GM18909 (cell line): ENCODE results near the gene MAPK7.
"Not testable (repeated sequence)": the region's sequence is repeated elsewhere in the genome, so short reads cannot be mapped to it uniquely, and the experiment has no call there.

Experiments
- ATAC-seq: cut with Tn5 transposase; IDR thresholded peaks from one replicate; pipeline ENCODE4 v1.9.1; 2021; ENCODE audit warnings: mild to moderate bottlenecking; ENCODE audit not compliant: unreplicated experiment, poor library complexity

MAPK7 gene

DNA sequence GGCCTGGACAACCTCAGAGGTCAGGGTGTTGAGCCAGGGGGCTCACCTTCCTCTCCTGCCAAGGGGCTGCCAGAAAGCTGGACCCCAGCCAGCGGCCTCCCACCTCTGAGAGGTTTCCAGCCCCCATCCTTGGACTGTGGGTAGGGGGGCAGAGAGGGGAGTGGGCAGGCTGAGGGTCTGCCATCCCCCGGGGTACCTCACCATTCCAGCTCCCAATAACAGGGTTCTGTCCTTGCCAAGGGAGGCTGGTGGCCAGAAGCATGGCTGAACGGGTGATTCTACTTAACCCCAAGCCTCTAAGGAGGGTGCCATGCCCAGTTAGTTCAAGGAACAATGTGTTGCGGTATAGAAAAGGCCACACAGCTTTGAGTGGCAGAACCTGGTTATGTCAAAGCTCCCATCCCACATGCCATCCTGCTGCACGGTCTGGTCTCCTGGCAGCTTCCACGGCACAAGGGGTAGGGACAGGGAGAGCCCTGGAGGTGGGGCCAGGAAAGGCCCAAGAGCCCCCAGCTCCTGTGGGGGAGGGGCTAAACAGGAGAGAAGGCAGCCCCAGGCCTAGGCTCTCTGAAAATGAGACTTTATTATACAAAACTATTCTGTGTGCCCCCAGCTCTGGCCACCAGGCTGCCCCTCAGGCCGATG is 35.6 kb upstream of the MAPK7 start:
- ATAC-seq: no peak

DNA sequence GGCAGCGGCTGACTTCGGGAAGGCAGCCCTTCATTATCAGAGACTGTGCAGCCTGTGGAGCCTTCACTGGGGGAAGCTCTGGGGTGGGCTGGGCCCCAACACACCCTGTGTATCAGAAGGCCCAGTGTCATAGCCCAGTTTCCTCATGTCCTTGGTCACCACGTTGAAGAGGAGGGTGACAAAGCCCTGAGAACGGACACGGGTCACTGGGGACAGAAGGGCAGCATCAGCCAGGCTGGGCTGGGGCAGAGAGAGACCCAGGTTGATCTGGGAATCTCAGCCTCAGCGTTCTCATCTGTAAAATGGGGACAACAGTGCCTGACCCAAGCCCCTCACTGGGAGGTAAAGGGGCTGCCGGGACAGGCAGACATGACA is 35.1 kb upstream of the MAPK7 start:
- ATAC-seq: no peak

DNA sequence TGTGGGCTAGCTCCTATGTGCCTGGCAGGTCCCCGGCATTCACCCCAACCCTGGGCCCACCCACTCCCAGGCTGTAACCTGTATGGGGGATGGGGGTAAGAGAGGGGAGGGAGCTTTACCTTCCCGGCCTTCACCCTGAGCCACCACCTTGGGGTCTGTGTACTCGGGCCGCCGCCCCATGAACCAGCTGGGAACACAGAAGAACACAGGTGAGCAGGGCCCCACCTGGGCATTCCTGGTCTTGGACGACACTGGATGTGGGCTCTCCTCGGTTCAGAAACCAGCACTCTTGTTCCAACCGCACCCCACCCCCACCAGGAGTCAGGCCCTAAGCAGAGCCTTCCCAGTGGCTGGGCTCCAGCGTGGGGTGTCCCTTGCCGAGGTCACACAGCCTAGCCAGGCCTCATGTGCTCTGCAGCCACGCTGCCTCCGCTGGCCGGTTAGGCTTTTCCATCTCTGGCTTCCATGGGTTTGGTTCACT is 34.6 kb upstream of the MAPK7 start:
- ATAC-seq: no peak

DNA sequence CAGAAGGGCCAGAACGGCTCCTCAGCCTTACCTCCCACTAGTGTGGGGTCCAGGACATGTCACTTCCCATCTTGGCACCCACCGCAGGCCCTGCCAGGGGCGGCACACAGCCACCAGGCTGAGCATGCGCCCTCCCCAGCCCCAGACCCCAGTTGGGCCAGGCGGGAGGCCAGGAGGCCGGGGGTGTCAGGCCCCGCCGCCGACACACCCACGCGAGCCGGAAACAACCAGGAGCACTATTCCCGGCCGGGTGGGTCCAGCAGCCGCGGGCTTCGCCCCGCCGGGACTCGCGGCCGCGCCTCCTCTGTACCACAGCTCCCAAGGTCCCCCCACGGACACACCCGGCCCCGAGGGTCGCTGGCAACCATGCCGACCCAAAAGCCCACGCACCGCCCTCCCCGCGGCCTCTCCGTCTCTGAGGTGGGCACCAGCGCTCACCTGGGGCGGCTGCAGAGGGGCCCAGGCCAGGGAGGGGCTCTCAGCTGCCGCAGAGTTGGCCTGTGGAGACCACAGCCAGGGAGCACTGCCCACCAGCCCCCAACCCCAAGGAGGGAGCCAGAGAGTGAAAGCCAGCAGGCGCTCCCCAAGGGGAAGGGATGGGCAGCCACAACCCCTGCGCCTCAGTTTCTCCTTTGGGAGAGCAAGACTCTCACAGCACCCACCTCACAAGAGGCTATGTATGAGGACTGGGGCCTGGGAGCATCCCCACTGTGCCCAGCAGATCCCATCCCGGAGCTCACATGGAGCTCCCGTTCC is 33.8 kb upstream of the MAPK7 start:
- ATAC-seq: no peak

DNA sequence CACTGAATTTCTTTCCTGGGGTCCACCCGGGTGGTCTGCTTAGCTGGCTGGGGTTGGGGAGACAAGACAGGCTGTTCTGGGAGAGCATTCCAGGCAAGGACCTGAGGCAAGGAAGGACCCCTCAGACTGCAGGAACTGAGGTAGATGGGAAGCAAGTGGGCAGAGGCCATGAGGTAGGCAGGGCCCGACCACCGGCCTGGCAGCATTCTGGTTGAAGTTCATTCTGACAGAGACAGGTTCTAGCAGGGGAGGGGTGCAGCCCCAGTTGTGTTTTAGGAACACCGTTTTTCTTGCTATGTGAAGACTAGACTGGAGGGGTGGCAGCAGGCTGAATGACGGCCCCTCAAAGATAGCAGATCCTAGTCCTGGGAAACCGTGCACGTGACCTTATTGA is 33.2 kb upstream of the MAPK7 start:
- ATAC-seq: no peak

DNA sequence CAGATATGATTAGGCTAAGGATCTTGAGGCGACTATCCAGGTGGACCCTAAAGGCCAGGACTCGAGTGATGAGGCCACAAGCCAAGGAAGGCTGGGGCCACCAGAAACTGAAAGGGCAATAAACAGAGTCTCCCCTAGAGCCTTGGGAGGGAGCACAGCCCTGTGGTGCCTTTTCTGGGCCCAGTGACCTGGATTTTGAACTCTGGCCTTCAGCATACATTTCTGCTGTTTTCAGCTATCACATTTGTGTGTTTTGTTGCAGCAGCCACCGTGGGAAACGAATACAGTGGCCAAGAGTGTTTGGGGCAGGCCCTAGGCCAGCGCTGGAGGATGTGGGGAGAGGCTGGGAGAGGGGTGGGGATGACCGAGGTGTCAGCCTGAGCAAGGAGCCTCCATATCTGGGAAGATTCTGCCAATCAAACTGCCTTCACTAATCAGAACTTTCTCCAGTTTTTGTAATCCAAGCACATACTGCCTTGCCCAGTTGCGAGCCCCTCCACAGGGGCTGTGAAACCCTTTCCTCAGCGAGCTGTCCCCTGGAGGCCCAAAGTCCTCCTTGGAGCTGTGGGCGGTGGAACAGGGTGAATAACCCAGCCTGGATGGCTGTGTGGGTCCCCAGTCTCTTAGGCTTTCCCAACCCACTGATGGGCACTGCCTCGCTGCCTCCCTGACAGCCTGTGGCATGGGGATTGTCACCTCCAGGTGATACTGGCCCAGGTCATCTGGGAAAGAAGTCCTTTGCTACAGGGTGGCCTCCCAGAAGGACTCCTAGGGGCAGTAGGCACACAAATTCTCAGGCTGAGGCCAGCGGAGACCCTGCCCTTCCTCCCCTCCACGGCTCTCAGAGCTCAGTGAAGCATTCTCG is 32.6 kb upstream of the MAPK7 start:
- ATAC-seq: no peak

DNA sequence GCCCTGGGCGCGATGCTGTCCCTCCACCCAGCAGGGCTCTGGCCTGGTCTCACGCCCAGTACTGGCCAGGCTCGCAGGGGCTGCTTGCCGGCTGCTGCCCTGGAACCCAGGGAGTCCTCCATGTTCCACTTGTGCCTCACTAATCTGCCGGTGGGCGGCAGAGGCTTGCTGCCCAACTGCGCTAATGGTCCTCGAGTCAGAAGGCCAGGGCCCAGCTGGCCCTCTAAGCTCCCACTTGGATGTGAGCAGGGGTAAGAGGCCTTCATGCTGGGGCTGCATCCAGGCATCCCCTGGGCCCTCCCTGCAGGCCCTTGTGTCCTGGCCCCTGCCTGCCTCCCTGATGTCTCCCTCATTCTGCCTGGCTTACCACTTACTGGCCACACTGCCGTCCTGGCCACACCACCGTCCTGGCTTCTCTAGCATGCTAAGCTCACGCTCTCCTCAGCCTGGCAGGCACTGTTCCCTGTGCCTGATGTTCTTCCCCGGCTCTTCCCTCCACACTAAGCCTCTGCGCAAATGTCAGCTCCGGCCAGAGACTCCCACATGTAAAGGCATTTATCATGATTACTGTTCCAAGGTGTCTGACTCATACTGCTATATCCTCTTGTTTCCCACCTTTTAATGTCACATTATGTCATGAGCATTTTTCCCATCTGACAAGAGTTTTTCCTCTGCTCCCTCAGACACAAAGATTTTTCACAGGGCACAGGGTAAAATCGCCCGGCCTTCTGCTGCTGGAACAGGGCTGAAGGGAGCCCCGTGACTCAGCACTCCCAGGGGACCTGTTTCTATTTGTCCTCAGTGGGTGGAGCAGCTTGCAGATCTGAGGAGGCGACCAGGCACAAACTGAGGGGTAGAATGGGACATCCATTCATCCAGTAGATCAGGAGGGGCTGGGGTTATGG is 31.7 kb upstream of the MAPK7 start:
- ATAC-seq: no peak

DNA sequence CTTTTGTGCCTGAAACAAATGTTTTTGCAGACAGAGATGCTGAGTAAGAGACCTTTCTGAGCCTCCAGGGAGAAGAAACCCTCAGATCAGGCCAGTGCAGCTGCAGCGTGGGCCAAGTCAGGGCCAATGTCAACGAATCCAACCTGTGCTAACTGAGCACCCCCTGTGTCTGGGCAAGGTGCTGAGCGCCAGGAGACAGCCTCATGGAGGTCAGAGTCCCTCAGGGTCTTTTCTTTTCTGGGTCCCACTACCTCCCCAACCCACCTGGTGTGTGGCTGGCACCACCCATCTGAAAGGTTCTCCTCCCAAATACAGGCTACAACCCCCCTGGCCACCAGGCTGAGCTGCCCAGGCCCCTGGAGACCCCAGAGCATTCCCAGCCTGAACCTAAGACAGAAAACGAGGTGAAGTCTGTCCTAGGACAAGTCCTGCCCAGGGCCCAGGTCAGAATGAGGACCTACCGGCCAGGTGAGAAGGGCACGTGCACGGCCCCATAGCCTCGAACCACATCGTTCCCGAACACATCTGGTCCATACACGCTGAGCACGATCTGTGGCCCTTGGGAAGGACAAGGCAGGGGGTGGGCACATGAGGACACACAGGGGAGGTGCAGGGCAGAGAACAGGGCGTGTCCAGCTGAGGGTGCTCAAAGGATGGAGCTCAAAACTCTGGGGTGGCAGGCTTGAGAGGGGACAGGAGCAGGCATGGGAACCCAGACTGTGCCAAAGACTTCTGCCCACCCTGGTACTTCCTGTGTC is 30.8 kb upstream of the MAPK7 start:
- no peak for ATAC-seq

DNA sequence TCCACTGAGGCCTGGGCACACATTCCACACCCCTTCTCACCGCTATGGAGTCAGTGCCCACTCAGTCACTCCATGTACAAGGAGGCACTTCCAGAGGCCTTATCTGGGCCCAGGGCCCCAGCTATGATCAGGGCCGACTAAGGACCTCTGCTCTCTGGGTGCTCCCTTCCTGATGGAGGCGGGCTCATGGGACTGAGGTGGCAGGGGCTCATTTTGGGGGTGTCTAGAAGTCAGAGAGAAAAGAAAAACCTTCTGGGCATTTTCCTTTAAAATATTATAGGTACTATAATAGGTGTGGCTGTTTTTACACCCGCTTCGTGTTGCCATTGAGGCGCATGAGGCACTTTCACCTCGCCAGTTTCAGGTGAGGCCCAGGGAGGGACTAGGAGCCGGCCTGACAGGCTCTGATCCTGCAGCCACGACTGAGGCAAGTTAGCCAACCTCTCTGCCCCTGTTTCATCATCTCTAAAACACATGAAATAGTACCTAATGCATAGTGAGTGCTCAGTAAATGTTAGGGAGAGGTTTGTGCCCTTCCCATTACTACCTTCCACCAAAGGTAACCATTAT is 30.1 kb upstream of the MAPK7 start:
- ATAC-seq: no peak

DNA sequence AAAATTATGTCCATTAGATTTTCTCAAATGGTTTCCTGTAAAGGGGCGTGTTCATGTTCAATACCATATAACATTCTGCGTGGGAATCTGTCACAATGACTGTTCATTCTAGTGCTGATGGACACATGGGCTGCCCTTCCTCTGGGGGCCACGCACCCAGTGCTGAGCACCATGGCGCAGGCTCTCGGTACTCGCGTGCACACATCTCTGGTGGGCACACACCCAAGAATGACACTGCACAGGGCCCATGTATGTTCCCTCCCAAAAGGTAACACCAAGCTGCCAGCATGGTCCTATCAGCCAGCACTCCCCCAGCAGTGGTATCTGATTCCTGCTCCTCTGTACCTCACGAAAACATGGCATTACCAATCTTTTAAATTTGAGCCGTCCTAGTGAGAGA is 29.5 kb upstream of the MAPK7 start:
- no peak for ATAC-seq

DNA sequence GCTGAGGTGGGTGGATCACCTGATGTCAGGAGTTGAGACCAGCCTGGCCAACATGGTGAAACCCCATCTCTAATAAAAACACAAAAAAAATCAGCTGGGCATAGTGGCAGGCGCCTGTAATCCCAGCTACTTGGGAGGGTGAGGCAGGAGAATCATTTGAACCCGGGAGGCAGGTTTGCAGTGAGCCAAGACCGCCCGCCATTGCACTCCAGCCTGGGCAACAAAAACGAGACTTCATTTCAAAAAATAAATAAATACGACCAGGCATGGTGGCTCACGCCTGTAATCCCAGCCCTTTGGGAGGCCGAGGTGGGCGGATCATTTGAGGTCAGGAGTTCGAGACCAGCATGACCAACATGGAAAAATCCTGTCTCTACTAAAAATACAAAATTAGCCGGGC is 24.9 kb upstream of the MAPK7 start:
- ATAC-seq: not testable (repeated sequence)

DNA sequence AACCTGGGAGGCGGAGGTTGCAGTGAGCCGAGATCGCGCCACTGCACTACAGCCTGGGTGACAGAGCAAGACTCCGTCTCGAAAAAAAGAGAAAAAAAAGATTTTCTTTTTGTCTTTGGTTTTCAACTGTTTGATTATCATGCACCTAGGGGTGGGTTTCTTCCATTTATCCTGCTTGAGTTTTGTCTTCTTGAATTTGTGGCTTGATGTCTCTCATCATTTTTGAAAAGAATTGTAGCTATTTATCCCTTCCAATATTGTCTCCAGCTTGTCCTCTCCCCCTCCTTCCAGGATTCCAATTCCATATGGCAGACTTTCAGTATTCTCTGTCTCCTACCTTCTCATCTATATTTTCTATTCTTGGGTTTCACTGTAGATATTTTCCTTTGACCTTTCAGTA is 23.6 kb upstream of the MAPK7 start:
- no peak for ATAC-seq

DNA sequence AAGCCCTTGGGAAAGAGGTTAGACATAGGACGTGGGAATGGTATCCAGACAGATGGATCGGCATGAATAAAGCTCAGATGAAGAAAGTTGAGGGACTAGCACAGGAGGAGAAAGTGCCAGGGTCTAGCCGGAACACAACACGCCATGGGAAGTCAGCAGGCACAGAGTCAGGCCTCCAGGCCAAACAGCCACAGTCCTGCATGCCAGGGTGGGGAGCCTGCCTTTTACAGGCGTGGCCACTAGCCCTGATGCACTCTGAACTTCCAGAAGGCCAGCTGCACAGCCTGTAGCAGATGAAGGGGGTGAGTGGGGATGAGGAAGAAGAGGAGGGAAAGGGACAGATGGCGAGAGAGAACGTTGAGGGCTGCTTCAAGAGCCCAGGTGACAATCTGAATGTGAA is 20.9 kb upstream of the MAPK7 start:
- no peak for ATAC-seq

DNA sequence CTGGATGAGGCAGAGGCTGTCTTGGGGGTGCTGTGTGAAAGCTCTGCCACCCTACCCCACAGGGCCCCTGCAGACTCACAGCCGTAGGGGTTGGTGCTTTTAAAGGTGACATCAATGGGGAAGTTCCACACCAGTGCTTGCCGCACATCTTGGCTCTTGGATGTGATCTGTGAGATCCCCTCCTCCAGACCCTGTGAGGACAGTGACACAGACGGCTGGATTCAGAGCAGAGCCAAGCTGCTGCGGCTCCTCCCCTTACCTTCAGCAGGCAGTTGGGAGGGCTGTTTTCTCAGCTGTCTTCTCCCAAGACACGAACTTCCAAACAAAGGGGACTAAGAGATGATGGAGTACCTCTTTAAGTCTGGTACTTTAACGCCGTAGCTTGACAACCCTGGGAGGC is 20.5 kb upstream of the MAPK7 start:
- ATAC-seq: no peak

DNA sequence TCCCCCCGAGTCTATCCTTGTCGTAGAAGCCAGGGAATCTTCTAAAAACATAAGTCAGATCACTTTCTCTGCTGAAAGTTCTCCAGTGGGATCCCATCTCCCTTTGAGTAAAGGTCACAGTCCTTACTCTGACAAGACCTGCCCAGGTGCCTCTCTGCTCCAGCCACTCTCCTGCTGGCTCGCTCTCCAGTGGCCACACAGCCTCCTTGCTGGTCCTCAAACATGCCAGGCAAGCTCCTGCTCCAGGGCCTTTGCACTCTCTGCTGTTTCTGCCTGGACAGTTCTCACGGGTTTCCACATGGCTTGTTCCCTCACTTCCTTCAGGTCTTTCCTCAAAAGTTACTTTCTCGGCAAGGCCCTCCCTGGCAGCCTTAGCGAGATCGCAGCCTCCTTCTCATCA is 19.1 kb upstream of the MAPK7 start:
- ATAC-seq: no peak

DNA sequence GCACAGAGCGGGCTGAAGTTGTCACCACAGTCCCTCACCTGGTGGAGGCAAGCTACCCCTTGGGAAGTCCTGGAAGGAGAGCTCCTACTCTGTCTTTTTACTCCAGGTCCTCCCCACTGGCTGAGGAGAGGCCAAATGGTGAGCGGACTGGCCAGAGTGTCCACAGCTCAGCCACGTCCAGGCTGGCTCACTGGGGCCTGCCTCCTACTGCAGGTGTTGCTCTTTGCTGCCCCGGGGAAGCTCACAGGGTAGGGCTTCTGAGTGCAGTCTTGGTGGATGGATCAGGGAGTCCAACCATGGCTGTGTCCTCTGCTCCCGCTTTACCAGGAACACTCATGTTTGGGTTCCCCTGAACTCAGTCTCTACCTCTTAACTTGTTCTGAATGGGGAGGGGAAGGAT is 18.4 kb upstream of the MAPK7 start:
- no peak for ATAC-seq

DNA sequence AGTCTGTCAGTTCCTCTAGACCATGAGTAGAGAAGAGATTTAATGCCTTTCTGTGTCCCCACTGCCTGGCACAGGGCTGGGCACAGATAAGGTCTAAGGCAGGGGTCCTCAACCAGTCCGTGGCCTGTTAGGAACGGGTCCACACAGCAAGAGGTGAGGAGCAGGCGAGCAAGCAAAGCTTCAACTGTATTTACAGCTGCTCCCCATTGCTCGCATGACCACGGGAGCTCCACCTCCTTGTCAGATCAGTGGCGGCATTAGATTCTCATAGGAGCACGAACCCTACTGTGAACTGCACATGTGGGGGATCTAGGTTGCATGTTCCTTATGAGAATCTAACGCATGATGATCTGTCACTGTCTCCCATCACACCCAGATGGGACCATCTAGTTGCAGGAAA is 17.5 kb upstream of the MAPK7 start:
- no peak for ATAC-seq

DNA sequence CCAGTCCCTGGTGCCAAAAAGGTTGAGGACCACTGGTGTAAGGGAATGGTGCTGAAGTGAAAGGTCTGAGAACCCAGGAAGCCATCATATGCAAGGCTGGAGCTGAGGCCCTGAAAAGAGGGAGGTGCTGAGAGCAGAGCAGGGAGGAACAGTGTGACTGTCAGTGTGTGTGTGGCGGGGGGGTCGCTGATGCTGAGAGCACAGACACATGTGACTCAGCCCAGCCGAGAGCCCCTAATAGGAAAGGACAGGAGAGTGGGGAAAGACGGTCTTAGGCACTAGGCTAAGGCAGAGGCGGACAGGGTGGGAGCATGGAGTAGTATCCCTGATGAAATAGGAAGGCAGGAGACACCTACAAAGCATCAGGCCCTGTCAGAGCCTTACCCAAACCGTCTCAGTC is 17.0 kb upstream of the MAPK7 start:
- no peak for ATAC-seq

DNA sequence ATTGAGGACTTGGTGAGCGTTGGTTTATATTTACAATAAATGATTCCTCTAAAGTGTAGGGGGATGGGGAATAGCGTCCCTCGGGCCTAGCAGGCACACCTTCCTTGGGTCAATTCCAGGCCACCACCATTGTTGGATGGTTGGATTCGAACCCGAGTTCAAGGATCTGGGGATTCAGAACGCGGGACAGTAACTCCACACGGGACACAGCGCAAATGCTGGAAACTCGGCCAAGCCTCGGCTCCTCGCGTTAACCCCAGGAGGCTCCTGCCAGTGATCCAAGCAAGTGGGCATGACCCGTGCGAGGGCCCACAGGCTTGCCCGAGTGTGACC is 16.4 kb upstream of the MAPK7 start:
- ATAC-seq: no peak
